Measurements from ENCODE around the gene FMN1.

FMN1 gene

GRCh38 chr15:33126559-33127290 is 67.8 kb downstream of the FMN1 start:
- TF ChIP-seq NFIC (IDR thresholded peaks at IDR 0.05) (peak; percentile 99), YY1 (IDR thresholded peaks at IDR 0.05; ENCODE audit: low read depth) (0 out of 2 replicates have a peak, but pooled peaks have one; percentile 36), ZBTB7A (IDR thresholded peaks at IDR 0.05; ENCODE audit: low read depth) (no peak), CREB1 (IDR thresholded peaks at IDR 0.05; ENCODE audit: low read depth) (peak; percentile 35; the same call in 1 of the 2 replicates), TEAD4 (IDR thresholded peaks at IDR 0.05) (peak; percentile 91), USF1 (IDR thresholded peaks at IDR 0.05) (peak; percentile 9; the same call in 1 of the 2 replicates), CEBPB (IDR thresholded peaks at IDR 0.05) (peak; percentile 59; the same call in 1 of the 2 replicates), FOXM1 (IDR thresholded peaks at IDR 0.05; ENCODE audit: borderline replicate concordance, low read depth) (peak; percentile 98), REST (IDR thresholded peaks at IDR 0.05; ENCODE audit: low read depth) (no peak; the same call in 1 of the 2 replicates), TCF12 (IDR thresholded peaks at IDR 0.05; ENCODE audit: low read depth) (peak; percentile 99), EGR1 (IDR thresholded peaks at IDR 0.05) (no peak), RAD21 (IDR thresholded peaks at IDR 0.05; ENCODE audit: low read depth) (peak; percentile 26; the same call in 1 of the 2 replicates), TAF1 (IDR thresholded peaks at IDR 0.05; ENCODE audit: low read depth) (no peak), EP300 (IDR thresholded peaks at IDR 0.05; ENCODE audit: borderline replicate concordance) (peak; percentile 99), MAX (IDR thresholded peaks at IDR 0.05) (peak; percentile 76)

GRCh38 chr15:33125894-33126537 is 68.5 kb downstream of the FMN1 start:
- TF ChIP-seq EP300 (IDR thresholded peaks at IDR 0.05; ENCODE audit: borderline replicate concordance) (peak; percentile 46; the same call in 1 of the 2 replicates), FOXM1 (IDR thresholded peaks at IDR 0.05; ENCODE audit: borderline replicate concordance, low read depth) (no peak)

GRCh38 chr15:33124811-33125210 is 69.7 kb downstream of the FMN1 start:
- no peak for TF ChIP-seq FOXM1 (IDR thresholded peaks at IDR 0.05; ENCODE audit: borderline replicate concordance, low read depth)

- no peak for TF ChIP-seq EP300 (IDR thresholded peaks at IDR 0.05; ENCODE audit: borderline replicate concordance)
- TF ChIP-seq TCF12 (IDR thresholded peaks at IDR 0.05; ENCODE audit: low read depth): no peak
- no peak for TF ChIP-seq NFIC (IDR thresholded peaks at IDR 0.05)
- no peak for TF ChIP-seq MAX (IDR thresholded peaks at IDR 0.05)
- no peak for TF ChIP-seq YY1 (IDR thresholded peaks at IDR 0.05; ENCODE audit: low read depth)
- no peak for TF ChIP-seq CREB1 (IDR thresholded peaks at IDR 0.05; ENCODE audit: low read depth)
- no peak for TF ChIP-seq TEAD4 (IDR thresholded peaks at IDR 0.05)
- no peak for TF ChIP-seq ZBTB7A (IDR thresholded peaks at IDR 0.05; ENCODE audit: low read depth)
- TF ChIP-seq EGR1 (IDR thresholded peaks at IDR 0.05): no peak
- TF ChIP-seq TAF1 (IDR thresholded peaks at IDR 0.05; ENCODE audit: low read depth): no peak
- TF ChIP-seq USF1 (IDR thresholded peaks at IDR 0.05): no peak
- no peak for TF ChIP-seq RAD21 (IDR thresholded peaks at IDR 0.05; ENCODE audit: low read depth)
- TF ChIP-seq REST (IDR thresholded peaks at IDR 0.05; ENCODE audit: low read depth): no peak
- no peak for TF ChIP-seq FOXM1 (IDR thresholded peaks at IDR 0.05; ENCODE audit: borderline replicate concordance, low read depth)
- no peak for TF ChIP-seq CEBPB (IDR thresholded peaks at IDR 0.05)
Measured at GRCh38 chr15:33124279-33124678, 70.2 kb downstream of the FMN1 start.

- no peak for TF ChIP-seq MAX (IDR thresholded peaks at IDR 0.05)
Measured at GRCh38 chr15:33119865-33120264, 74.6 kb downstream of the FMN1 start.

- TF ChIP-seq TCF12 (IDR thresholded peaks at IDR 0.05; ENCODE audit: low read depth) (no peak), NFIC (IDR thresholded peaks at IDR 0.05) (0 out of 2 replicates have a peak, but pooled peaks have one; percentile 37), EGR1 (IDR thresholded peaks at IDR 0.05) (no peak), EP300 (IDR thresholded peaks at IDR 0.05; ENCODE audit: borderline replicate concordance) (peak; percentile 34; the same call in 1 of the 2 replicates)
Measured at GRCh38 chr15:33119273-33119672, 75.2 kb downstream of the FMN1 start.

Data from Ishikawa (cell line).